GM19328 (cell line): Measurements from ENCODE around the gene CD164L2.
A peak's percentile ranks its signal among the peaks of the same experiment; 100 is the strongest.
"Not testable (repeated sequence)": the region's sequence is repeated elsewhere in the genome, so short reads cannot be mapped to it uniquely, and the experiment has no call there.

Source experiments
- ATAC-seq: cut with Tn5 transposase; IDR thresholded peaks from one replicate; pipeline ENCODE4 v1.9.1; 2021; ENCODE audit warnings: mild to moderate bottlenecking, moderate library complexity; ENCODE audit not compliant: unreplicated experiment

CD164L2 gene

DNA sequence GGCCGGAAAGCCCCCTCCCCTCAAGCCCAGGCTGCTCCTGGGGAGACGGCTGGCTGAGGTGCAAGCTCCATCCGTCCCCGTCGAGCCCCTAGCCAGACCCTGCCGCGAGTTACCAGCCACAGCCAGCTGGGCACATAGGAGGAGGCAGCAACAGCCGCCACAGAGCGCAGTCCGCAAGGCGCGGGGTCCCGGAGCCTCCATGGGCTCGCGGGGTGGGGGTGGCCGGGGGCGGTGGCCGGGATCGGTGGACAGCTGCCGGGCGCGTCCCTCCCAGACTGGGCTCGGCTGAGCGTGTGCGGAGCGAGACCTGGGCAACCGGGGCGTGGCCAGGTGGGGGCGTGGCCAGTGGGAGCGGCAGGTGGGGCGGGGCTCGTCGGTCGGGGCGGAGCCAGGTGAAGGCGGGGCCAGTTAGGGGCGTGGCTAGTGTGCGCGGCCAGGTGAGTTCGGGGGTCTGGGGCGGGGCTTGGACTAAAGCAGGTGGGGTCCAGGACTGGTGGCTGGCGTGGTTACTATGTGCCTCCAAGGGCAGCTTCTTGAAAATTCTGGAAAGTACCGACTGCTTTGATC, at the start of gene CD164L2:
CD164L2 (minus strand) TSS at position 295 of the 567 bp plus-strand sequence; CDS start at position 201, 94 bp downstream.
- ATAC-seq = no peak

DNA sequence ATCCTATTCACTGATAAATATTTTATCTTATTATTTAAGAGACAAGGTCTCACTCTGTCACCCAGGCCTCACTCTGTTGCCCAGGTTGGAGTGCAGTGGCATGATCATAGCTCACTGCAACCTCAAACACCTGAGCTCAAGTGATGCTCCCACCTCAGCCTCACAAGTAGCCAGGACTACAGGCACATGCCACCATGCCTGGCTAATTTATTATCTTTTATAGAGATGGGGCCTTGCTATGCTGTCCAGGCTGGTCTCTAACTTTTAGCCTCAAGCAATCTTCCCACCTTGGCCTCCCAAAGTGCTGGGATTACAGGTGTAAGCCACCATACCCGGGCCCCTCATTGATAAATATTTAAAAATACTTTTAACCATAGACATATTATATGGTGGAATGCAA, 49.6 kb upstream of the CD164L2 start:
- not testable (repeated sequence) for ATAC-seq

- ATAC-seq = no peak
These were observed 48.4 kb upstream of the CD164L2 start for GRCh38 chr1:27431601-27431940.

DNA sequence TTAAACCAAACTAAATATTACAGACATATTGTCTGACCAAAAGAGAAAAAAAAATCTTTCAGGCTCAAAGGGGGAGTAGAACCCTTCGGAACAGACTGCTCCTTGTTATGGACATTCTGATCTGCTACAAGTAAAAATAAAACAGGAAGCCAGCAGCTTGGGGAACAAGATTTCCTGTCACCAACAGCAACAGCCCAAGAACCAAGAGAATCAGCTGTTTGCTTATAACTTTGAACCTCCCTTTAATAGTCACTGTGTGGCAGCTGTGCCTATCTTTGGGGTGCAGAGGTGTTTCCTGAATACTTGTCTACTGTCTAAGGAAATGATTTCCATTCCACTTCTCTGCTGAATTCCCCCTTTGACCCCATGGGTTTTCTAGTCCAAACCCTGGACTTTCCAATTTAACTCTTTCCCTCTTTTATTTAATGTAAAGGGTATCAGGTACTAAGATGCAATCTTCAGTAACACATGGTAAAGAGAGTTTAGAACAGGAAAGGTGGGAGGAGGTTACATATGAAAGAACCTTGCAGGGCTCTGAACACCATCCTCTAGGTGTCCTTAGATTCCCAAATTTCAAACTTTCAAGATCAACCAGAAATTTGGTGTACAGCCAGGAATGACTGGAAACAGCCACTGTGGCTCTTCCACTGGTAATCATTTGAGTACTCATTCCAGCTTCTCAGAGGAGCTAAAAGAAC, 47.9 kb upstream of the CD164L2 start:
- no peak for ATAC-seq

GRCh38 chr1:27429029-27429425, 45.9 kb upstream of the CD164L2 start:
- no peak for ATAC-seq

DNA sequence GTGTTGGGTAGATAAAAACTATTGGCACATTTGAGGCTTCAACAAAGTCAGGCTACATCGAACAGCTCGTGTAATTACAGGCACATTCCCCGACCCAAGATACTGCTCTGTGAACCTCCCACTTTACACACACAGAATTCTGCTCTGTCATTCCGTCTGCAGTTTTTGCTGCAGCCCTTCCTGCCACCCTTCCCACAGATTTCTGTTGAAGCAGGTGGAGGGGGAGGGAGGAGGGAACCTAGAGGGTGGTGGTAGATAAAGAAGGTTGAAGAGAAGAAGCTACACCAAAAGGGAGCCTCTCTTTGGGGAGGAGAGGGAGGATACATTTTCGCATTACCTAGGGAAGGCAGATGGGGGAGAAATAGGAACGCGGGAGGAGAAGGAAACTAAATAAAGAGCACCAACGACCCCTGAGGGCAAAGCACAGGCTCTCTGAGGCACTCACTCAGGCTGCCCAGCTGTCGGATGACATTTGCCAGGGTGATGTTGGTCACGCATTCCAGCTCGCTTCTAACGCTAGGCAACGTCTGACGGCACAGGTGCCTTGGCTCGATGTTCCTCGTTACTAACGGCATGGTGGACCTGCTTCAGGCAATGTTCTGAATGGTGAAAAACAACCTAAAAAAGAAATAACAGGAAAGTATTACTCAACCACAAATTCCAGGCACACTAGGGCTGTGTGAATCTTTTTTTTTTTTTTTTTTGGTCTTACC, 45.3 kb upstream of the CD164L2 start:
- no peak for ATAC-seq

DNA sequence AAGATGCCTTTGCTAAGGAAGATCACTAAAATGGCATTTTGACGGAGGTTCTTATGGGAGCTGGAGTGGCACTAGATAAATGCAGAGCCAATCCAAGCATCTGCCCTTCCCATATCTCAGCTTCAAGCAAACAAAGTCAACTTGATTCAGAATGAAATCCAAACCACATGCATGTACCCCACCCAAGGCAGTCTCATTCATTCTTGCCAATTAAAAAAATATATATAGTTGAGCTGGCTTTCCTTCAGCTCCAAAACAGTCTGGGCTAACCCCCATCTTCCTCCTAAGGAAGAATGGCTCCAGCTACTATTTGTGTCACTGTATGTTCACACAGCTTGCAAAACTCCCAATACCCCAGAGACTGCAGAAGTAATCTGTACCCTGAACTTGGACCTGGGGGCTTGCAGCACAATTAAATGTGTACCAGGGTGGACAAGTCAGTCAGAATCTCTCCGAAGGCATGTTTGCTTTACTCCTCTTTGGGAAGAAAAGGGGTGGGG, 44.7 kb upstream of the CD164L2 start:
- ATAC-seq = no peak

- ATAC-seq = no peak
These were observed 44.2 kb upstream of the CD164L2 start for GRCh38 chr1:27427329-27427728.

DNA sequence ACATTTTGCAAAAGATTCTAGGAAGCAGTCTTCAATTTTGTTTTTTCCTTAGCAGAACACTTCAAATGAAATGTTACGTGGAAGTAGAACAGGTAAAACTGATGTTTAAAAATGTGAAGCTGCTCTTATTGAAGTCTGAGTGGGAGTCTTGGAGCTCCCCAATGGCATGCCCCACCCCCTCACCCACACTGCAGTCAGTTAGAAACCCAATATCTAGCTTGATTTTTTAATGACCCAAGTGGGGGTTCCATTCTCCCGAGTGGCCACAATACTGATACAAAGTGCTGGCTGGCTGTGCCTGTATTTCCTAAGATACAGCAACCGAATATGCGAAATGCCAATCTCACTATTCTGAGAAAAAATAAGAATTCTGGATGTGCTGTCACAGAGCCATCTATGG, 40.6 kb upstream of the CD164L2 start:
- no peak for ATAC-seq

GRCh38 chr1:27418326-27419185, 35.4 kb upstream of the CD164L2 start:
- peak; percentile 64 for ATAC-seq

- no peak for ATAC-seq
These were observed 34.6 kb upstream of the CD164L2 start for GRCh38 chr1:27417713-27418112.

DNA sequence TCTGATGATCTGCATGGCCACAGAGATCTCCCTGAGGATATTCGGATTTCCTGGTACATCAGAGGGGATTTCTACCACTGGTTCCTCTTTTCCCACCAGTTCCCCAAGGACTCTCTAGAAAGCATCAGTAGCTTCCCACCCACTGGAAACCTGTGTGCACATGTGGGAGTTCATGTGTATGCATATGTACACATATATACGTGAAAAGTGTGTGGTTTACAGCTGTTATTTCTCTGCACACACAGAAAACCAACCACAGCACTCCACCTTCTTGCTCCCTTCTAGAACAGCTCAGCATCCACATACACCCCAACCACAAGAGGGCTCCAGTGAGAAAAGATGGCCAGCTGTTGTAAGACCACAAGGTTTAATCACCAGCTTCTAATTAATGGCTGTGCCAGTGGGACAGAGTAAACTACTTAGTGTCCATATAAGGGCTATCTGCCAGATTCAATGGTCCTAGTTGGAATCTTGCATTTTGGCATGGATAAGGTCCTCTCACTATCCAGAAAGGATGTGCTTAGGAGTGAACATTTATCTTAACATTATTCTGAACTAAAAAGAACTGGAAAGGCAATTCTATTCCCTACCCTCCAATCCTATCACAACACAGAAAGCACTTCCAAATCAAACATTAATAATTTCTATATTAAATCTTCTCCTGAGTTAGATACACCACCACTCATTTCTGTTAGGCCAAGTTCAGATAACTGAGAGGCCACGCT, 33.4 kb upstream of the CD164L2 start:
- ATAC-seq = no peak

DNA sequence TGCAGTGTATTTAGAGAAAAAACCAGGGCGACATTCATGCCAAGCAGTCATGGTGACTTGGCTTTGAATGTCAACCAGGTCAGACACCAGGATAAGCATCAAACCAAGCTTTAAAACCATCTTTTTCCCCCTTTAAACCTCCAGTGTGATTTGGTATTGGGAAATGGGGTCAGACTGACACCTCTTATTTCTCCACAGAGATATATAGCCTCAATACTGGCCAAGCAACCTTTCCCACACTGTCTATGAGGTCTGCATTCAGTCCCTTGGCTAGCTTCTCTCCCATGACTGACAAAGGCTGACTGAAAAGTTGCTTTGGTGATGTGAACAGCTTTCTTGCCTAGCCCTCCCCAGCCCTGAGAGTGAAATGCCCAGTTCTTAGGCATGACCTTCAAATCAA, 31.0 kb upstream of the CD164L2 start:
- no peak for ATAC-seq

- ATAC-seq = no peak
These were observed 29.9 kb upstream of the CD164L2 start for GRCh38 chr1:27413004-27413403.

DNA sequence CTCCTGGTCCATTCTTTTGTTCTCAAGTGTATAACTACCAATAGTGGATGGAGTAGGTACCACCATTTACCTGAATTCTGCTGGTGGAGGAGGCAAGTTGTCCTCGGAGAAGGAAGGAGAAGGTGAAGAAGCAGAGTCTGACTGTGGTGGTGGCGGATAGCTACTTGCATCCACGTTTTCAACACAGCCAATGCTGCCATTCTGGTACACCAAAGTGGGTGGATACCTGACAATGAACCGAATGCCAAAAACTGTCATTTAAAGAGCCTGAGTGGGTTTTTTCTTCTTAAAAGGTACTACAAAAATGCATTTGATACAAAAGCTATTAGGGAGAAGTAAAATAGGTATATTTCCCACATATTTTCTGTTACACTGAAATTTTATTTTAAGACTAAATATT, 29.4 kb upstream of the CD164L2 start:
- no peak for ATAC-seq

- ATAC-seq = no peak
These were observed 27.6 kb upstream of the CD164L2 start for GRCh38 chr1:27410709-27411108.

DNA sequence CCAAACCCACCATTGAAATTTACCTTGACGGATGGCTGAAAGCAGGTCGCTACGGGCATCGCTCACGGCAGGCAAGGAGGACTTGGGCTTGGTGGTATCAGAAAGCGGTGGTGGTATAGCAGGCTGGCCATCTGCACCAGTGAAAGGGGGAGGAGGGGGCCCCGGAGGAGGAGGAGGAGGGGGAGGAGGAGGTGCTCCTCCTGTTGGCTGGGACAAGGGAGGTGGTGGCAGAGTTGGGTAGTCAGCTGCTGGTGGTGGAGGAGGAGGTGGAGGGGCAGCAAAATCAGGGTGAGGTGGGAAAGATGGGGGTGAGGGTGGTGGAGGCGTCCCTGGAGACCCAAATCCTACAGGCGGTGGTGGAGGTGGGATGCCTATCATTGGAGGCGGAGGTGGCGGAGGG, 26.5 kb upstream of the CD164L2 start:
- no peak for ATAC-seq

GRCh38 chr1:27408151-27408550, 25.0 kb upstream of the CD164L2 start:
- ATAC-seq = no peak

DNA sequence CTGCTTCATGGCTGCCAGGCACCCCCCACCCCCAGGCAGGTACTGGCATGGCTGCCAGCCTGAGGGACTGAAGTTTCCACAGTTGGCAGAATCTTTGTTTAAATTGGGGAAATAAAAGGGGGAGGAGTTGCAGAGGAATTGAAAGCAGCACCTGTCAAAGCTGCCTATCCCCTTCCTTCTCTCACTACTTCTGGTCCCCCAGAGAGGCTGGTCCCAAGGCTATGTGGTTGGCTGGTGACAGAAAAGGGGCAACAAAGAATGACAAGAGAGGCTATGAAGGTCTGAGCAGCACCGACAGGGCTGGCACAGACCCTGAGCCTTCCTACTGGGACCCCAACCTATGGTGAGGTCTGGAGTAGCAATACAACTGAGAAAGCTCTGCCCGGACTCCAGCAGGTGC, 23.7 kb upstream of the CD164L2 start:
- ATAC-seq = not testable (repeated sequence)

DNA sequence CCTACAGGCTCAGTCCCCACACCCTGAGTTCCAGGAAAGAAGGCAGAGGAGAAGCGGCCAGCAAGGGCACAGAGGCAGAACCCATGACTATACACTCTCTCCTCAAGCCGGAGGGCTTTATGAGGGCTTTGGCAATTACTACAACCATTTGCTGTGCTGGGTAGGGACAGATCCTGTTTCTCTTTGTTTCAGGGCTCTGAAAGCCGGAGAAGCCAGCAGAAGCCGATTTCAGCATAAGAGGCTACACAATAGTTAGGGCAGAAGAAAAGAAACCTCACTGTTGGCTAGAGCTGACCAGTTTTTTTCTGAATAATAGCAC, 23.2 kb upstream of the CD164L2 start:
- no peak for ATAC-seq
